ENCODE data around the gene TRAPPC2L. TPM values are rescaled to one million over a fixed set of nuclear protein-coding genes. Genes with fewer than 3 reads are reported as not detected.

TRAPPC2L gene
- total and polyA plus RNA-seq, 2 experiments from 2014 or later, result 30.9 to 114 TPM

DNA sequence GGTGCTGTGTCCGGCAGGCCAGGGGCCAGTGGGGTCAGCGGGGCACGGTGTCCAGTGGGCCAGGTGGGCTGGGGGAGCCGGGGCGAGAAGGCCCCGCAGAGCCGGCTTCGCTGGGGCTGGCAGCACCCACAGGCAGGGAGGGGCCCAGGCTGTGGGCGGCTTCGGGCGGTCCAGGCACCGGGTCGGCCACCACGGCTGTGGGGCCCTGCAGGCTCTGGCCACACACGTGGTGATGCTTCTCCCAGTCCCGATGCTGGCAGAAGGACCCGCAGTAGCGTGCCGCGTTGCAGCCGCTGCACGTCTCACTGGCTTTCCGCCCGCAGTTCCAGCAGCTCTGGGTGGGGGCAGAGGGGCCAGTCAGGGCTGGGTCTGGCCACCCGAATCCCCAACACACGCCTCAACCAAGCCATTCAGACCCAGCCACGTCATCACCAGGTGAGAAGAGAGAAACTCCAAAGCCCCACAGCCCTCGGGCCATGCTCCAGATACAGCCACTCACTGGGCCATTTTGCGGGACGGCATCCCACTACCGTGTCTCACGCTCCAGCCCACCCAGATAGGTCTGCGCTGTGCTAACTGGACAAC is 20.1 kb downstream of the TRAPPC2L start:
- Histone ChIP-seq H3K36me3 (no peaks in the 10 kb centered on the region), H3K9me3 (ENCODE audit: low read depth) (no peaks in the 10 kb centered on the region), H3K4me3 (no peak overlapping the region), H3K27me3 (no peaks in the 10 kb centered on the region), H3K4me1 (ENCODE audit: low read depth) (peaks cover 11% of the 10 kb centered on the region), H3K27ac (no peak overlapping the region)
- DNase-seq (ENCODE audit: low read depth in 1 of 2, low spot score in 1 of 2), result no peak
- TF ChIP-seq, protein P1, sequence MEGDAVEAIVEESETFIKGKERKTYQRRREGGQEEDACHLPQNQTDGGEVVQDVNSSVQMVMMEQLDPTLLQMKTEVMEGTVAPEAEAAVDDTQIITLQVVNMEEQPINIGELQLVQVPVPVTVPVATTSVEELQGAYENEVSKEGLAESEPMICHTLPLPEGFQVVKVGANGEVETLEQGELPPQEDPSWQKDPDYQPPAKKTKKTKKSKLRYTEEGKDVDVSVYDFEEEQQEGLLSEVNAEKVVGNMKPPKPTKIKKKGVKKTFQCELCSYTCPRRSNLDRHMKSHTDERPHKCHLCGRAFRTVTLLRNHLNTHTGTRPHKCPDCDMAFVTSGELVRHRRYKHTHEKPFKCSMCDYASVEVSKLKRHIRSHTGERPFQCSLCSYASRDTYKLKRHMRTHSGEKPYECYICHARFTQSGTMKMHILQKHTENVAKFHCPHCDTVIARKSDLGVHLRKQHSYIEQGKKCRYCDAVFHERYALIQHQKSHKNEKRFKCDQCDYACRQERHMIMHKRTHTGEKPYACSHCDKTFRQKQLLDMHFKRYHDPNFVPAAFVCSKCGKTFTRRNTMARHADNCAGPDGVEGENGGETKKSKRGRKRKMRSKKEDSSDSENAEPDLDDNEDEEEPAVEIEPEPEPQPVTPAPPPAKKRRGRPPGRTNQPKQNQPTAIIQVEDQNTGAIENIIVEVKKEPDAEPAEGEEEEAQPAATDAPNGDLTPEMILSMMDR (IDR thresholded peaks at IDR 0.05; ENCODE audit: low read depth, low read length), result no peak

DNA sequence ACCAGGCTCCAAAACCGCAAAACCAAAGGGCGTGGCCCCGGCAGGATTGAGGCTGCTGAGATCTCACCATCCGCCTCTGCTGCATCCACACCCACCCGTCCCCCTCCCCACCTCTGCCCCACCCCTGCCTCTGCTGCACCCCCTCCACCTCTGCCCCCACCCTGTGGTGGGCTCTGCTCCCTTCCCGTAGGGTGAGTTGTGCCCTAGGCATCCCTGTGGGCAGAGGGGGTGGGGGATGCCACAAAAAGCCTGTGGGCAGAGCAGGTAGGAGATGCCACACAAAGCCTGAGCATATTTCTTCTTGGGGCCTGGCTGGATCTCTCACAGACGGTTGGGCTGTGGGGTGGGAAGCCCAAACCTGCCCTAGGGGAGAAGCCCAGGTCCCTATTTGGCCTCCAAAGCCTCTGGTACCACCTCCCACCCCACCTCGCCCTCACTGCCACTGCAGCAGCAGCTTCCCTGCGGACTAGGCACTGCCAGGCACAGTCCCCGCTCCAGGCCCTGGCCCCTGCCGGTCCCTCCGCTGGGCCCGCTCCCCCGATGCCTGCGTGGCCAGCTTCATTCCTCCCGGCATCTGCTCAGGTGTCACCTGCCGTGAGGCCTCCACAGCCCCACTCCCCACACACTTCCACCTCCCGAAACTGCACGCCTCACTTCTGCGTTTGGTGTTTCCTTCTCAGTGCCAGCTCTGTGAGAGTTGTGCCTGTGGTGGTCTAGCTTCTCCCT is 20.8 kb downstream of the TRAPPC2L start:
- H3K4me3 ChIP-seq, result no peak overlapping the region
- H3K27me3 ChIP-seq, result no peaks in the 10 kb centered on the region
- no peaks in the 10 kb centered on the region for H3K36me3 ChIP-seq
- H3K4me1 ChIP-seq (ENCODE audit: low read depth), result peaks cover 11% of the 10 kb centered on the region
- TF ChIP-seq, protein P1 (IDR thresholded peaks at IDR 0.05; ENCODE audit: low read depth, low read length), result no peak
- H3K9me3 ChIP-seq (ENCODE audit: low read depth), result no peaks in the 10 kb centered on the region
- no peak for DNase-seq (ENCODE audit: low read depth in 1 of 2, low spot score in 1 of 2)
- H3K27ac ChIP-seq, result no peak overlapping the region

GRCh38 chr16:88878356-88878755 is 21.4 kb downstream of the TRAPPC2L start:
- H3K4me3 ChIP-seq, result no peak overlapping the region
- no peaks in the 10 kb centered on the region for H3K9me3 ChIP-seq (ENCODE audit: low read depth)
- H3K4me1 ChIP-seq (ENCODE audit: low read depth), result peaks cover 11% of the 10 kb centered on the region
- no peaks in the 10 kb centered on the region for H3K36me3 ChIP-seq
- no peak for DNase-seq (ENCODE audit: low read depth in 1 of 2, low spot score in 1 of 2)
- H3K27me3 ChIP-seq, result no peaks in the 10 kb centered on the region
- TF ChIP-seq, protein P1 (IDR thresholded peaks at IDR 0.05; ENCODE audit: low read depth, low read length), result no peak
- H3K27ac ChIP-seq, result no peak overlapping the region

GRCh38 chr16:88878967-88879787 is 22.2 kb downstream of the TRAPPC2L start:
- no peak for DNase-seq (ENCODE audit: low read depth in 1 of 2, low spot score in 1 of 2)
- Histone ChIP-seq H3K4me3 (no peak overlapping the region), H3K9me3 (ENCODE audit: low read depth) (no peaks in the 10 kb centered on the region), H3K36me3 (no peaks in the 10 kb centered on the region), H3K27ac (no peak overlapping the region), H3K4me1 (ENCODE audit: low read depth) (peaks cover 11% of the 10 kb centered on the region), H3K27me3 (no peaks in the 10 kb centered on the region)
- TF ChIP-seq, protein P1 (IDR thresholded peaks at IDR 0.05; ENCODE audit: low read depth, low read length), result no peak

DNA sequence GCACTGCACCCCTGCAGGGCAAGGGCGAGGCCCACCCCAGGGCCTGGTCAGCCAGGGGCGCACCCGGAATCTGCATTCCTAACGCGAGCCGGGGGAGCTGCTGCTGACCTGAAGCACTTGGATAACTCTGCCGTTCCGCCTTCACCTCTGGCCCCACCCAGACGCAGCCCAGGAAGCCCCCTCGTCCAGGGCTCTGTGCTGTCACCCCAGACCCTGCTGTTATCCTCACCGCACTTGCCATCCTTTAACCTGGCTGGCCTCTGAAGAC is 22.8 kb downstream of the TRAPPC2L start:
- Histone ChIP-seq H3K4me1 (ENCODE audit: low read depth) (peaks cover 11% of the 10 kb centered on the region), H3K9me3 (ENCODE audit: low read depth) (no peaks in the 10 kb centered on the region), H3K27ac (no peak overlapping the region), H3K4me3 (no peak overlapping the region), H3K36me3 (no peaks in the 10 kb centered on the region), H3K27me3 (no peaks in the 10 kb centered on the region)
- no peak for DNase-seq (ENCODE audit: low read depth in 1 of 2, low spot score in 1 of 2)
- TF ChIP-seq, protein P1 (IDR thresholded peaks at IDR 0.05; ENCODE audit: low read depth, low read length), result no peak
